ENCODE measurements around the gene RSAD2.

Gene RSAD2

DNA sequence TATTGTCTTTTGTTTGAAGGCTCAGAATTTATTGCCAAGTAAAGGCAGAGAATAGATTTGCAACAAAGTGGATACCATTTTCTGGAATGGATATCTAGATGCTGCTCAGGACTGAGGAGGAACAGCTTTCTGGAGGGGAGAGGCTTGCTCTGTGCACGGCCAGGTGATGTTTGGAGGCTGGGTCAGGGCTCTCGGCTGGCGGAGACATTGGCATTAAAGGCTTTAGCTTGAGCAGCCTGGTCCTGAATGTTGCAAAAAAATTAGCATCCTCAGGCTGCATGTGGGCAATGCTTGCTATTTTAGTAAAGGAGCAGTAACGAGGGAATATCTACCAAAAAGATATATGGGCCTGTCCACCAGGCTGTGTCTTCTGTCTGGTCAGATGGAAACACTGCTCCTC is 60.0 kb downstream of the RSAD2 start:
- no peak overlapping the region for H3K4me3 ChIP-seq (ENCODE audit: low read depth, low read length)
- TF ChIP-seq MYC (IDR thresholded peaks at IDR 0.05; ENCODE audit: low read depth, low read length) = no peak
- TF ChIP-seq, protein P1, sequence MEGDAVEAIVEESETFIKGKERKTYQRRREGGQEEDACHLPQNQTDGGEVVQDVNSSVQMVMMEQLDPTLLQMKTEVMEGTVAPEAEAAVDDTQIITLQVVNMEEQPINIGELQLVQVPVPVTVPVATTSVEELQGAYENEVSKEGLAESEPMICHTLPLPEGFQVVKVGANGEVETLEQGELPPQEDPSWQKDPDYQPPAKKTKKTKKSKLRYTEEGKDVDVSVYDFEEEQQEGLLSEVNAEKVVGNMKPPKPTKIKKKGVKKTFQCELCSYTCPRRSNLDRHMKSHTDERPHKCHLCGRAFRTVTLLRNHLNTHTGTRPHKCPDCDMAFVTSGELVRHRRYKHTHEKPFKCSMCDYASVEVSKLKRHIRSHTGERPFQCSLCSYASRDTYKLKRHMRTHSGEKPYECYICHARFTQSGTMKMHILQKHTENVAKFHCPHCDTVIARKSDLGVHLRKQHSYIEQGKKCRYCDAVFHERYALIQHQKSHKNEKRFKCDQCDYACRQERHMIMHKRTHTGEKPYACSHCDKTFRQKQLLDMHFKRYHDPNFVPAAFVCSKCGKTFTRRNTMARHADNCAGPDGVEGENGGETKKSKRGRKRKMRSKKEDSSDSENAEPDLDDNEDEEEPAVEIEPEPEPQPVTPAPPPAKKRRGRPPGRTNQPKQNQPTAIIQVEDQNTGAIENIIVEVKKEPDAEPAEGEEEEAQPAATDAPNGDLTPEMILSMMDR (IDR thresholded peaks at IDR 0.05; ENCODE audit: low read depth, low read length) = no peak
- TF ChIP-seq, protein P2, sequence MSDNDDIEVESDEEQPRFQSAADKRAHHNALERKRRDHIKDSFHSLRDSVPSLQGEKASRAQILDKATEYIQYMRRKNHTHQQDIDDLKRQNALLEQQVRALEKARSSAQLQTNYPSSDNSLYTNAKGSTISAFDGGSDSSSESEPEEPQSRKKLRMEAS (IDR thresholded peaks at IDR 0.05; ENCODE audit: low read depth, low read length) = no peak
- no peak for TF ChIP-seq POLR2A (IDR thresholded peaks at IDR 0.05; ENCODE audit: extremely low read depth, insufficient read length)
- DNase-seq (ENCODE audit: low read depth) = no peak

DNA sequence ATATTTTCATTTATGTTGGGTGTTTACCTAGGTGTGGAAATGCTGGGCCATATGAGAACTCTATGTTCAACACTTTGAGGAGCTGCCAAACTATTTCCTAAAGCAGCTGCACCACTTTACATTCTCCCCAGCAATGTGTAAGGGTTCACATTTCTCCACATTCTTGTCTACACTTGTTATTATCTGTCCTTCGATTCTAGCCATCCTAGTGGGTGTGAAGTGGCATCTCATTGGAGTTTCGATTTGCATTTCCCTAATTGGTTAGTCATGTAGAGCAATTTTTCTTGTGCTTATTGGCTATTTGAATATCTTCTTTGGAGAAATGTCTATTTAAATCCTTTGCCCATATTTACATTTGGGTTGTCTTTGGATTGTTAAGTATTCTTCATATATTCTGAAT is 61.5 kb downstream of the RSAD2 start:
- H3K4me3 ChIP-seq (ENCODE audit: low read depth, low read length) = no peak overlapping the region
- DNase-seq (ENCODE audit: low read depth) = no peak
- TF ChIP-seq, protein P2 (IDR thresholded peaks at IDR 0.05; ENCODE audit: low read depth, low read length) = no peak
- TF ChIP-seq, protein P1 (IDR thresholded peaks at IDR 0.05; ENCODE audit: low read depth, low read length) = no peak
- TF ChIP-seq POLR2A (IDR thresholded peaks at IDR 0.05; ENCODE audit: extremely low read depth, insufficient read length) (no peak), MYC (IDR thresholded peaks at IDR 0.05; ENCODE audit: low read depth, low read length) (no peak)

DNA sequence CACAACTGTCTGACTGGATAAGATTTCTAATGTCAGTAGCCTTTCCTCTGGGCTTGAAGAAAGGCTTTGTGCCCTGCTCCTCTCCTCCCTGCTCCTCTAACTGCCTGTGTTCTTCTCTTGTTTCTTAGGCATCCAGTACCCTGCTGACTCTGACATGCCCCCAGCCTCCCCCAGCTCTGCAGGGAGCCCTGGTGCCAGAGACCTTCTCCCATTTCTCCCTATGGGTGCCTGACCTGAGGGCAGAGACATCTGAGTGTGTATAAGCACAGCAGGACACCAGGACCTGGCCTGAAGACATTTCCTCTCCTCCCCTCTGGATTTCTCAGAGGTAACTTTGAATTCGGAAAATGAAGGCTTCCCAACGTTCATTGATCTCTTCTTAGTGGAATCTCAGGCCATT is 63.2 kb downstream of the RSAD2 start:
- no peak overlapping the region for H3K4me3 ChIP-seq (ENCODE audit: low read depth, low read length)
- TF ChIP-seq, protein P2 (IDR thresholded peaks at IDR 0.05; ENCODE audit: low read depth, low read length) = no peak
- no peak for TF ChIP-seq MYC (IDR thresholded peaks at IDR 0.05; ENCODE audit: low read depth, low read length)
- TF ChIP-seq, protein P1 (IDR thresholded peaks at IDR 0.05; ENCODE audit: low read depth, low read length) = no peak
- TF ChIP-seq POLR2A (IDR thresholded peaks at IDR 0.05; ENCODE audit: extremely low read depth, insufficient read length) = no peak
- no peak for DNase-seq (ENCODE audit: low read depth)

DNA sequence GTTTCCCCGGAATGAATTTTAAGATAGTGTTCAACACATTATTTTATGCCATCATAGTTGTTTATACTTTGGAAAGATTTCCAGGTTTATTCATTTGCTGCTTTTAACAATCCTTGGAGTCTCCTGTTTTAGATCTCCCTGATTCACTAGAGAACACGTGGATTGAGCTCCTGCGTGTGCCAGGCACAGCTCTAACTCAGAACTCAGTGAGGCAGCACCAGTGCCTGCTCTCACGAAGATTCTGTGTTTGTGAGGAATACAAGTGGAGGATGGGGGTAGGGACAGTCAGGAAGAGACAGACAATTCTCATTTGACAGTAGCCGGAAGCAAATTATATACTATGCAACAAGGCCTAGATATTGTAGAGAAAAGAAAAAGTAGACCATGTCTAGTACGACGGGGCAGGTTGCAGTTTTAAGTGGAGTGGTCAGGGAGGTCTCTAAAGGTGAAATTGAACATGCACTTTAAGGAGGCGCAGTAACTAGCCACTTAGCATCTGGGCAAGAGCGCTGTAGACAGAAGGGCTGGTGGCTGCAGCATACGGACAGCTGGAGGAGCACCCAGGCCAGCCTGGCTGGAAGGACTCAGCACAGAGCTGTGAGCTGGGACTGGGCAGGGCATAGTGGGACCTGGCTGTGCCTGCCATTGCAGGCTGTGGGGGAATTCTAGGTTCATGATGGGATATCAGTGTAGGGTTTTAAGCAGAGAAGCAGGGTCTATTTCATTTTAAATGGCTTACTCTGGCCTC is 63.9 kb downstream of the RSAD2 start:
- TF ChIP-seq, protein P1 (IDR thresholded peaks at IDR 0.05; ENCODE audit: low read depth, low read length) = no peak
- TF ChIP-seq, protein P2 (IDR thresholded peaks at IDR 0.05; ENCODE audit: low read depth, low read length) = no peak
- TF ChIP-seq POLR2A (IDR thresholded peaks at IDR 0.05; ENCODE audit: extremely low read depth, insufficient read length) (no peak), MYC (IDR thresholded peaks at IDR 0.05; ENCODE audit: low read depth, low read length) (no peak)
- no peak for DNase-seq (ENCODE audit: low read depth)
- no peak overlapping the region for H3K4me3 ChIP-seq (ENCODE audit: low read depth, low read length)

DNA sequence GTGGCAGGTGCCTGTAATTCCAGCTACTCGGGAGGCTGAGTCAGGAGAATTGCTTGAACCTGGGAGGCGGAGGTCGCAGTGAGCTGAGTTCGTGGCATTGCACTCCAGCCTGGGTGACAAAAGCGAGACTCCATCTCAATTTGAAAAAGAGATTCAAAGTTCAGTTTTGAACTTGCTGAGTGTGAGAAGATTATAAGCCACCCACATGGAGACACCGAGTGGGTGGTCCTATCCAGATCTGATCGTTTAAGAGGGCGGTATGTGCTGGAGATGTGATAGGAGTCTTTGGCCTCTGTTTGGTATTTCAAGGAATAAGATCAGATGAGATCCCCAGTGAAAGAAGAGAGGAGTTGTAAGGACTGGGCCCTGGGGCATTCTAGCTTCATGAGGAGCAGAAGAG is 65.3 kb downstream of the RSAD2 start:
- DNase-seq (ENCODE audit: low read depth) = no peak
- TF ChIP-seq, protein P1 (IDR thresholded peaks at IDR 0.05; ENCODE audit: low read depth, low read length) = no peak
- TF ChIP-seq, protein P2 (IDR thresholded peaks at IDR 0.05; ENCODE audit: low read depth, low read length) = no peak
- TF ChIP-seq POLR2A (IDR thresholded peaks at IDR 0.05; ENCODE audit: extremely low read depth, insufficient read length) (no peak), MYC (IDR thresholded peaks at IDR 0.05; ENCODE audit: low read depth, low read length) (no peak)
- H3K4me3 ChIP-seq (ENCODE audit: low read depth, low read length) = no peak overlapping the region

Measured in NB4 (cell line).